Keratinocyte (primary cell): Measurements from ENCODE around the gene MYL12B. TPM values are rescaled to one million over a fixed set of nuclear protein-coding genes. Genes with fewer than 3 reads are reported as not detected.

Experiments used
- DNase-seq: peaks from one replicate; pipeline ENCODE4 v3.0.0-alpha.2; 2011; ENCODE audit warnings: low read depth, missing footprints, low spot score
- FAIRE-seq: peaks from 2 replicates; lab custom pipeline; 2011; peaks lifted over from hg19 to GRCh38; lab: Jason Lieb, UNC
- H2AFZ ChIP-seq: 2 replicates; pipeline ENCODE4 v1.6.0; 2012; ENCODE audit warnings: low read length, control low read depth, inconsistent platforms; ENCODE audit not compliant: control insufficient read depth
- H3K27ac ChIP-seq: 2 replicates; pipeline ENCODE4 v1.5.1; 2011; ENCODE audit warnings: low read length; ENCODE audit not compliant: control insufficient read depth, insufficient read depth
- H3K27me3 ChIP-seq: 3 replicates; pipeline ENCODE4 v1.6.0; 2011; ENCODE audit warnings: low read length; ENCODE audit not compliant: control insufficient read depth, insufficient read depth; ENCODE audit errors: extremely low read depth
- H3K36me3 ChIP-seq, 2 experiments: 2 replicates in 1 of 2; 3 replicates in 1 of 2; pipeline ENCODE4 v1.5.1; 2011; ENCODE audit warnings: low read length in 2 of 2, mild to moderate bottlenecking in 1 of 2; ENCODE audit not compliant: control insufficient read depth in 2 of 2, insufficient read depth in 2 of 2; ENCODE audit errors: extremely low read depth in 1 of 2
- H3K4me1 ChIP-seq: 3 replicates; pipeline ENCODE4 v1.5.1; 2011; ENCODE audit warnings: low read length; ENCODE audit not compliant: control insufficient read depth, insufficient read depth; ENCODE audit errors: extremely low read depth
- H3K4me2 ChIP-seq: 3 replicates; pipeline ENCODE4 v1.6.0; 2011; ENCODE audit warnings: low read depth, low read length; ENCODE audit not compliant: control insufficient read depth, insufficient read depth; ENCODE audit errors: extremely low read depth
- H3K4me3 ChIP-seq, 3 experiments: fragments of 200-600 bp in 1 of 3; sonication (generic) in 1 of 3; 2 replicates in 2 of 3; 3 replicates in 1 of 3; pipeline ENCODE4 v1.5.1; 2011 to 2016; ENCODE audit warnings: low read length in 3 of 3, mild to moderate bottlenecking in 3 of 3, control low read depth in 2 of 3, inconsistent platforms in 1 of 3, low read depth in 1 of 3, mixed read lengths in 1 of 3, mixed run types in 1 of 3, moderate library complexity in 1 of 3; ENCODE audit not compliant: control insufficient read depth in 2 of 3, insufficient read depth in 2 of 3; ENCODE audit errors: extremely low read depth in 1 of 3
- H3K79me2 ChIP-seq: 2 replicates; pipeline ENCODE4 v1.6.0; 2012; ENCODE audit warnings: low read length; ENCODE audit not compliant: control insufficient read depth, insufficient read depth
- H3K9ac ChIP-seq: 3 replicates; pipeline ENCODE4 v1.6.0; 2011; ENCODE audit warnings: low read length; ENCODE audit not compliant: control insufficient read depth, insufficient read depth; ENCODE audit errors: extremely low read depth
- H3K9me1 ChIP-seq: 3 replicates; pipeline ENCODE4 v1.6.0; 2011; ENCODE audit warnings: low read length; ENCODE audit not compliant: control insufficient read depth, insufficient read depth; ENCODE audit errors: extremely low read depth
- H3K9me3 ChIP-seq: 2 replicates; pipeline ENCODE4 v1.5.1; 2012; ENCODE audit warnings: low read depth, low read length; ENCODE audit not compliant: control insufficient read depth
- H4K20me1 ChIP-seq: 3 replicates; pipeline ENCODE4 v1.6.0; 2011; ENCODE audit warnings: low read length; ENCODE audit not compliant: control insufficient read depth, insufficient read depth; ENCODE audit errors: extremely low read depth
- EZH2 ChIP-seq: IDR thresholded peaks from one replicate; pipeline ENCODE4 v1.6.1; 2012; ENCODE audit warnings: inconsistent platforms, mild to moderate bottlenecking, low read length, moderate library complexity
- dilution Hi-C: fragments of 300-500 bp; cut with MboI; formaldehyde crosslinking; loops from one replicate; pipeline ENCODE4 v1.7.0; 2020; ENCODE audit warnings: low sequenced_read_pairs; ENCODE audit not compliant: extremely low pct_ligation_motif_present
- polyA plus RNA-seq, 5 experiments: library from polyadenylated mRNA; depleted of rRNA in 3 of 5; stranded (reverse) in 3 of 5; stranded (forward) in 1 of 5; unstranded in 1 of 5; fragments of >200 nt; gene quantifications; 1 replicate in 1 of 5; 2 replicates in 3 of 5; 3 replicates in 1 of 5; pipeline versions ENCODE4 v1.2.1 to v1.2.3, GENCODE V29; 2011 to 2012; ENCODE audit warnings: missing spikeins in 2 of 5, low read depth in 1 of 5, low replicate concordance in 1 of 5
- TF ChIP-seq, protein P1 (sequence below), 3 experiments: IDR thresholded peaks in 1 of 3; conservative IDR thresholded peaks in 1 of 3; optimal IDR thresholded peaks in 1 of 3; 2 replicates in 2 of 3; 3 replicates in 1 of 3; pipeline versions ENCODE3 to v1.5.1; 2011; ENCODE audit warnings: low read length in 3 of 3, mild to moderate bottlenecking in 3 of 3, moderate library complexity in 2 of 3, control low read depth in 1 of 3, inconsistent platforms in 1 of 3; ENCODE audit not compliant: insufficient read depth in 2 of 3; ENCODE audit errors: extremely low read depth in 1 of 3

Gene MYL12B
- polyA plus RNA-seq, 1 donor (not counting 4 experiments of a cell fraction or from before 2014, with no cell fraction given): 1,224 TPM

DNA sequence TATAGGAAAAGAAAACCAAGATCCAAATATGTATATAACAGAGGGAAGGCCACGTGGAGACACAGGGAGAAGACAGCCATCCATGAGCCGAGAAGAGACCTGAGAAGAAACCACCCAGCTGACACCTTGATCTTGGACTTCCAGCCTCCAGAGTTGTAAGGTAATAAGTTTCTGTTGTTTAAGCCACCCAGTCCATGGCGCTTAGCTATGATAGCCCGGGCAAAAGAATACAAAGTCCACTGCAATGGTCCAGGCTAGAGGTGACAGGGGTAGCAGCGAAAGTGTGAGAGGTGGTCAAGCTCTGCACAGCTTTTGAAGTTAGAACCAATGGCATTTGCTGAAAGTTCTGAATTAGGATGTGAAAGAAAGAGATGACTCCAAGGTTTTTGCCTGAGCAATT is 44.9 kb upstream of the MYL12B start:
- Histone ChIP-seq H3K9ac (no peak overlapping the region), H3K4me2 (no peak overlapping the region), H3K9me3 (no peaks in the 10 kb centered on the region), H4K20me1 (no peaks in the 10 kb centered on the region), H3K27me3 (no peaks in the 10 kb centered on the region), H2AFZ (no peak overlapping the region), H3K4me1 (no peaks in the 10 kb centered on the region), H3K9me1 (no peaks in the 10 kb centered on the region), H3K27ac (no peak overlapping the region), H3K79me2 (no peaks in the 10 kb centered on the region), H3K36me3 (no peaks in the 10 kb centered on the region), H3K4me3 (no peak overlapping the region)
- no peak for DNase-seq
- TF ChIP-seq EZH2: no peak
- TF ChIP-seq, protein P1, sequence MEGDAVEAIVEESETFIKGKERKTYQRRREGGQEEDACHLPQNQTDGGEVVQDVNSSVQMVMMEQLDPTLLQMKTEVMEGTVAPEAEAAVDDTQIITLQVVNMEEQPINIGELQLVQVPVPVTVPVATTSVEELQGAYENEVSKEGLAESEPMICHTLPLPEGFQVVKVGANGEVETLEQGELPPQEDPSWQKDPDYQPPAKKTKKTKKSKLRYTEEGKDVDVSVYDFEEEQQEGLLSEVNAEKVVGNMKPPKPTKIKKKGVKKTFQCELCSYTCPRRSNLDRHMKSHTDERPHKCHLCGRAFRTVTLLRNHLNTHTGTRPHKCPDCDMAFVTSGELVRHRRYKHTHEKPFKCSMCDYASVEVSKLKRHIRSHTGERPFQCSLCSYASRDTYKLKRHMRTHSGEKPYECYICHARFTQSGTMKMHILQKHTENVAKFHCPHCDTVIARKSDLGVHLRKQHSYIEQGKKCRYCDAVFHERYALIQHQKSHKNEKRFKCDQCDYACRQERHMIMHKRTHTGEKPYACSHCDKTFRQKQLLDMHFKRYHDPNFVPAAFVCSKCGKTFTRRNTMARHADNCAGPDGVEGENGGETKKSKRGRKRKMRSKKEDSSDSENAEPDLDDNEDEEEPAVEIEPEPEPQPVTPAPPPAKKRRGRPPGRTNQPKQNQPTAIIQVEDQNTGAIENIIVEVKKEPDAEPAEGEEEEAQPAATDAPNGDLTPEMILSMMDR (optimal IDR thresholded peaks at IDR 0.05 in 1 of 3, IDR thresholded peaks at IDR 0.05 in 1 of 3, conservative IDR thresholded peaks at IDR 0.05 in 1 of 3; ENCODE audit: extremely low read depth in 1 of 3, insufficient read depth in 2 of 3, low read length in 3 of 3): no peak
- dilution Hi-C loops: no loop called here
- no peak for FAIRE-seq

DNA sequence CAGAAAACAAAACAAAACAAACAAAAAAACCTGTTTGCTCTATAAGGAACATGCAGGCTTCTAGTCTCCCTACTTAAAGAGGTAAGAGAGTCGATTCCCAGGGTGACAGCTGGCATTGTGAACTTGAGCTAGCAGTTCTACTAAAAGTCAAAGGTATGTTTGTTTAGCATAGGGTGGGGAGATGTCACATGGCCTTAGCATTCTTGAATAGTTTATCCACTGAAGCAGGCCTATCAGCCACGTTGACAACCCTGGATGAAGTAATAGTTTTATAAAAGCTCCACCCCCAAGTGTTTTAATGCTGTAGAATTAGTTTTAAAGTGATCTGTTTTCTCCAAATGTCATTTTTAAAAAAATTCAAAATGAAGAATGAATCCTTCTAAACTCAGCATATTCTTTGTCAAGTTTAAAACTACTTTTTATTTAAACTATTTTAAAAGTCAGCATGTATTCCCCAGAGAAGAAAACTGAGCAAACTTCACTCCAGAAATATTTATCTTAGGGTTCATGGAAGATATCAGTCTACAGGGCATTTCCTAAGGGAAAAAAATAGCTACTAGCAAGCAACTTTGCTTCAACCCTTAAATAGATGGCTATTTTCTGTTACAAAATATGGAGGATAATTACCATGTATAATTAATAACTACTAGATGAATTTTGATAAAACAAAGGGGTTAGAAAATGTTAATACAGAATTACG is 43.8 kb upstream of the MYL12B start:
- H3K9me3 ChIP-seq: no peaks in the 10 kb centered on the region
- H3K36me3 ChIP-seq: no peaks in the 10 kb centered on the region
- TF ChIP-seq EZH2: no peak
- TF ChIP-seq, protein P1 (optimal IDR thresholded peaks at IDR 0.05 in 1 of 3, IDR thresholded peaks at IDR 0.05 in 1 of 3, conservative IDR thresholded peaks at IDR 0.05 in 1 of 3; ENCODE audit: extremely low read depth in 1 of 3, insufficient read depth in 2 of 3, low read length in 3 of 3): no peak
- no peak overlapping the region for H2AFZ ChIP-seq
- no peak overlapping the region for H3K4me3 ChIP-seq
- H3K4me2 ChIP-seq: no peak overlapping the region
- H3K27ac ChIP-seq: no peak overlapping the region
- no peak overlapping the region for H3K9ac ChIP-seq
- H3K9me1 ChIP-seq: no peaks in the 10 kb centered on the region
- H3K27me3 ChIP-seq: no peaks in the 10 kb centered on the region
- no peaks in the 10 kb centered on the region for H4K20me1 ChIP-seq
- no peaks in the 10 kb centered on the region for H3K79me2 ChIP-seq
- H3K4me1 ChIP-seq: no peaks in the 10 kb centered on the region
- no peak for FAIRE-seq
- dilution Hi-C loops: no loop called here
- no peak for DNase-seq
